ENCODE measurements around the gene KCNH4. TPM values are rescaled to one million over a fixed set of nuclear protein-coding genes. Genes with fewer than 3 reads are reported as not detected.
A peak's percentile ranks its signal among the peaks of the same experiment; 100 is the strongest.
"Not testable (repeated sequence)": the region's sequence is repeated elsewhere in the genome, so short reads cannot be mapped to it uniquely, and the experiment has no call there.

Gene KCNH4
- total RNA-seq, 2 experiments from 2014 or later = 0.24 to 0.35 TPM

- H3K4me1 Mint-ChIP-seq (ENCODE audit: low read depth); H3K4me3 Mint-ChIP-seq; CTCF ChIA-PET; H3K27me3 Mint-ChIP-seq (ENCODE audit: low read depth); DNase-seq; H3K9me3 Mint-ChIP-seq; intact Hi-C loops (cut with micrococcal nuclease): not testable (repeated sequence)
- peak overlapping the region; percentile 41 for H3K27ac Mint-ChIP-seq
- H3K36me3 Mint-ChIP-seq (ENCODE audit: low read depth) = peaks cover 42% of the 10 kb centered on the region
Measured at GRCh38 chr17:42206153-42206612, 25.2 kb upstream of the KCNH4 start.

- DNase-seq = no peak
- peaks cover 2% of the 10 kb centered on the region for H3K4me1 Mint-ChIP-seq (ENCODE audit: low read depth)
- peak overlapping the region; percentile 9 for H3K27ac Mint-ChIP-seq
- no peaks in the 10 kb centered on the region for H3K9me3 Mint-ChIP-seq
- CTCF ChIA-PET = no interaction called here
- no peaks in the 10 kb centered on the region for H3K27me3 Mint-ChIP-seq (ENCODE audit: low read depth)
- no peak overlapping the region for H3K4me3 Mint-ChIP-seq
- intact Hi-C loops (cut with micrococcal nuclease) = no loop called here
- peaks cover 29% of the 10 kb centered on the region for H3K36me3 Mint-ChIP-seq (ENCODE audit: low read depth)
Measured at GRCh38 chr17:42203354-42203753, 22.4 kb upstream of the KCNH4 start.

GRCh38 chr17:42202696-42203095 lies 21.8 kb upstream of the KCNH4 start:
- no peaks in the 10 kb centered on the region for H3K9me3 Mint-ChIP-seq
- DNase-seq = no peak
- no peak overlapping the region for H3K4me3 Mint-ChIP-seq
- no peaks in the 10 kb centered on the region for H3K27me3 Mint-ChIP-seq (ENCODE audit: low read depth)
- H3K36me3 Mint-ChIP-seq (ENCODE audit: low read depth) = peaks cover 29% of the 10 kb centered on the region
- CTCF ChIA-PET = interaction anchor here (0.9 kb wide), 1 partner anchor 47 kb away, joined by 3 read pairs; no protein-coding TSS in a partner anchor
- intact Hi-C loops (cut with micrococcal nuclease) = no loop called here
- H3K4me1 Mint-ChIP-seq (ENCODE audit: low read depth) = peaks cover 2% of the 10 kb centered on the region
- H3K27ac Mint-ChIP-seq = peak overlapping the region; percentile 61

GRCh38 chr17:42202159-42202558 lies 21.2 kb upstream of the KCNH4 start:
- Mint-ChIP-seq H3K4me1 (ENCODE audit: low read depth) (peaks cover 2% of the 10 kb centered on the region), H3K36me3 (ENCODE audit: low read depth) (peaks cover 26% of the 10 kb centered on the region), H3K4me3 (no peak overlapping the region), H3K27me3 (ENCODE audit: low read depth) (no peaks in the 10 kb centered on the region), H3K9me3 (no peaks in the 10 kb centered on the region), H3K27ac (no peak overlapping the region)
- no peak for DNase-seq
- intact Hi-C loops (cut with micrococcal nuclease) = no loop called here
- CTCF ChIA-PET = interaction anchor here (0.9 kb wide), 1 partner anchor 48 kb away, joined by 3 read pairs; no protein-coding TSS in a partner anchor

- Mint-ChIP-seq H3K9me3 (no peaks in the 10 kb centered on the region), H3K4me3 (no peak overlapping the region), H3K4me1 (ENCODE audit: low read depth) (peaks cover 2% of the 10 kb centered on the region), H3K27ac (no peak overlapping the region), H3K27me3 (ENCODE audit: low read depth) (no peaks in the 10 kb centered on the region), H3K36me3 (ENCODE audit: low read depth) (peaks cover 23% of the 10 kb centered on the region)
- no peak for DNase-seq
- CTCF ChIA-PET = interaction anchor here (0.6 kb wide), 1 partner anchor 50 kb away, joined by 3 read pairs; no protein-coding TSS in a partner anchor
- intact Hi-C loops (cut with micrococcal nuclease) = no loop called here
Measured at GRCh38 chr17:42201458-42201772, 20.5 kb upstream of the KCNH4 start.

GRCh38 chr17:42200706-42201457 lies 19.9 kb upstream of the KCNH4 start:
- Mint-ChIP-seq H3K4me3 (no peak overlapping the region), H3K36me3 (ENCODE audit: low read depth) (peaks cover 23% of the 10 kb centered on the region), H3K27me3 (ENCODE audit: low read depth) (no peaks in the 10 kb centered on the region), H3K4me1 (ENCODE audit: low read depth) (peaks cover 2% of the 10 kb centered on the region), H3K27ac (peak overlapping the region; percentile 25), H3K9me3 (no peaks in the 10 kb centered on the region)
- CTCF ChIA-PET = interaction anchor here (0.6 to 0.9 kb wide), 2 partner anchors 19 to 49 kb away, joined by 3 read pairs; partner anchors contain the start of gene KCNH4
- intact Hi-C loops (cut with micrococcal nuclease) = no loop called here
- no peak for DNase-seq

GRCh38 chr17:42199416-42200011 lies 18.6 kb upstream of the KCNH4 start:
- CTCF ChIA-PET = no interaction called here
- Mint-ChIP-seq H3K36me3 (ENCODE audit: low read depth) (peaks cover 18% of the 10 kb centered on the region), H3K4me3 (no peak overlapping the region), H3K9me3 (no peaks in the 10 kb centered on the region), H3K27ac (peak overlapping the region; percentile 7), H3K27me3 (ENCODE audit: low read depth) (no peaks in the 10 kb centered on the region), H3K4me1 (ENCODE audit: low read depth) (peaks cover 3% of the 10 kb centered on the region)
- intact Hi-C loops (cut with micrococcal nuclease) = no loop called here
- DNase-seq = no peak

- H3K4me1 Mint-ChIP-seq (ENCODE audit: low read depth) = peaks cover 6% of the 10 kb centered on the region
- intact Hi-C loops (cut with micrococcal nuclease) = no loop called here
Measured at GRCh38 chr17:42198897-42199296, 18.0 kb upstream of the KCNH4 start.

GRCh38 chr17:42197564-42198156 lies 16.7 kb upstream of the KCNH4 start:
- no peaks in the 10 kb centered on the region for H3K27me3 Mint-ChIP-seq (ENCODE audit: low read depth)
- intact Hi-C loops (cut with micrococcal nuclease) = no loop called here
- peaks cover 17% of the 10 kb centered on the region for H3K4me1 Mint-ChIP-seq (ENCODE audit: low read depth)
- H3K36me3 Mint-ChIP-seq (ENCODE audit: low read depth) = peaks cover 9% of the 10 kb centered on the region
- no peaks in the 10 kb centered on the region for H3K9me3 Mint-ChIP-seq
- H3K4me3 Mint-ChIP-seq = no peak overlapping the region
- no peak overlapping the region for H3K27ac Mint-ChIP-seq
- CTCF ChIA-PET = interaction anchor here (0.6 kb wide), 1 partner anchor 24 kb away, joined by 3 read pairs; no protein-coding TSS in a partner anchor
- DNase-seq = no peak

More at GRCh38 chr17:42198897-42199296, 18.0 kb upstream of the KCNH4 start:
- no peak overlapping the region for H3K4me3 Mint-ChIP-seq
- no peaks in the 10 kb centered on the region for H3K9me3 Mint-ChIP-seq
- H3K36me3 Mint-ChIP-seq (ENCODE audit: low read depth) = peaks cover 15% of the 10 kb centered on the region
- CTCF ChIA-PET = no interaction called here
- peak overlapping the region; percentile 39 for H3K27ac Mint-ChIP-seq
- H3K27me3 Mint-ChIP-seq (ENCODE audit: low read depth) = no peaks in the 10 kb centered on the region
- no peak for DNase-seq

- Mint-ChIP-seq H3K36me3 (ENCODE audit: low read depth) (peaks cover 2% of the 10 kb centered on the region), H3K27me3 (ENCODE audit: low read depth) (no peaks in the 10 kb centered on the region), H3K4me1 (ENCODE audit: low read depth) (peaks cover 16% of the 10 kb centered on the region), H3K27ac (peak within 1 kb of the TSS; percentile 83), H3K4me3 (peak within 1 kb of the TSS; percentile 93), H3K9me3 (no peaks in the 10 kb centered on the region)
- peak; percentile 87 for DNase-seq
- intact Hi-C loops (cut with micrococcal nuclease) = no loop called here
- CTCF ChIA-PET = interaction anchor here (0.5 to 1.7 kb wide), 12 partner anchors 10 to 306 kb away, joined by 3 to 9 read pairs (median 4); no protein-coding TSS in a partner anchor
Measured at GRCh38 chr17:42193969-42194899, 13.3 kb upstream of the KCNH4 start, which contains the start of gene GHDC. TSS of gene GHDC (minus strand) at chr17:42194494. CDS start at chr17:42193581, 913 bp downstream.

GRCh38 chr17:42193216-42193968 lies 12.4 kb upstream of the KCNH4 start:
- H3K27ac Mint-ChIP-seq = peak overlapping the region; percentile 83
- no peaks in the 10 kb centered on the region for H3K27me3 Mint-ChIP-seq (ENCODE audit: low read depth)
- peak overlapping the region; percentile 93 for H3K4me3 Mint-ChIP-seq
- H3K9me3 Mint-ChIP-seq = no peaks in the 10 kb centered on the region
- peaks cover 2% of the 10 kb centered on the region for H3K36me3 Mint-ChIP-seq (ENCODE audit: low read depth)
- CTCF ChIA-PET = interaction anchor here (0.5 to 1.7 kb wide), 6 partner anchors 8 to 306 kb away, joined by 3 to 9 read pairs (median 4); partner anchors contain the start of gene HCRT
- DNase-seq = no peak
- H3K4me1 Mint-ChIP-seq (ENCODE audit: low read depth) = peaks cover 16% of the 10 kb centered on the region
- intact Hi-C loops (cut with micrococcal nuclease) = no loop called here

Data from activated naive CD4-positive, alpha-beta T cell treated with anti-CD3 and anti-CD28 coated beads for 36 hours (primary cell).